Neutrophil (primary cell): ENCODE data around the gene RFC2.
A peak's percentile ranks its signal among the peaks of the same experiment; 100 is the strongest.

ENCODE experiments used
- H3K27ac ChIP-seq: fragments of 200-600 bp; sonication (generic); 2 replicates; pipeline ENCODE4 v1.5.1; 2016; ENCODE audit warnings: mild to moderate bottlenecking, moderate library complexity
- H3K27me3 ChIP-seq: fragments of 200-600 bp; sonication (generic); 2 replicates; pipeline ENCODE4 v1.6.0; 2016; ENCODE audit warnings: mild to moderate bottlenecking
- H3K36me3 ChIP-seq: fragments of 200-600 bp; sonication (generic); 2 replicates; pipeline ENCODE4 v1.5.1; 2017
- H3K4me1 ChIP-seq, 2 experiments: fragments of 200-600 bp in 1 of 2; sonication (generic) in 1 of 2; 1 replicate in 1 of 2; 2 replicates in 1 of 2; pipeline versions ENCODE4 v1.5.1 to v1.6.1; 2013 to 2016; ENCODE audit warnings: low read depth in 1 of 2, low read length in 1 of 2, mild to moderate bottlenecking in 1 of 2, moderate library complexity in 1 of 2; ENCODE audit not compliant: control insufficient read depth in 1 of 2, insufficient read depth in 1 of 2
- H3K4me3 ChIP-seq, 2 experiments: fragments of 200-600 bp in 1 of 2; sonication (generic) in 1 of 2; 1 replicate in 1 of 2; 2 replicates in 1 of 2; pipeline ENCODE4 v1.5.1; 2013 to 2016; ENCODE audit warnings: low read depth in 1 of 2, low read length in 1 of 2, mild to moderate bottlenecking in 1 of 2, moderate library complexity in 1 of 2
- H3K9me3 ChIP-seq: fragments of 200-600 bp; sonication (generic); 2 replicates; pipeline ENCODE4 v1.5.1; 2016
- CTCF ChIP-seq: fragments of 200-600 bp; sonication (generic); IDR thresholded peaks from 2 replicates; pipeline ENCODE4 v1.5.1; 2016; ENCODE audit warnings: antibody characterized with exemption

The RFC2 gene

GRCh38 chr7:74254129-74254857 is at the start of gene RFC2:
Gene RFC2, minus strand, starts transcription at chr7:74254399. Its CDS starts 16 bp downstream, at chr7:74254383.
- Histone ChIP-seq H3K27me3 (no peaks in the 10 kb centered on the region), H3K4me1 (peaks cover 25 to 26% of the 10 kb centered on the region in 2 experiments), H3K9me3 (no peaks in the 10 kb centered on the region), H3K27ac (peak within 1 kb of the TSS; percentile 91), H3K4me3 (peak within 1 kb of the TSS; percentile 86 to 95), H3K36me3 (peaks cover 21% of the 10 kb centered on the region)
- TF ChIP-seq CTCF, result peak; percentile 96

- no peak overlapping the region for H3K4me3 ChIP-seq
- H3K9me3 ChIP-seq, result no peaks in the 10 kb centered on the region
- H3K27me3 ChIP-seq, result peaks cover 26% of the 10 kb centered on the region
- H3K4me1 ChIP-seq, result no peaks in the 10 kb centered on the region
- H3K36me3 ChIP-seq, result no peaks in the 10 kb centered on the region
- TF ChIP-seq CTCF, result no peak
- H3K27ac ChIP-seq, result no peak overlapping the region
Observed at GRCh38 chr7:74302745-74303221, 48.6 kb upstream of the RFC2 start.

- no peak overlapping the region for H3K27ac ChIP-seq
- H3K4me3 ChIP-seq, result no peak overlapping the region
- no peaks in the 10 kb centered on the region for H3K9me3 ChIP-seq
- H3K36me3 ChIP-seq, result no peaks in the 10 kb centered on the region
- no peaks in the 10 kb centered on the region for H3K4me1 ChIP-seq
- H3K27me3 ChIP-seq, result peaks cover 8% of the 10 kb centered on the region
- no peak for TF ChIP-seq CTCF
Observed at GRCh38 chr7:74300926-74301325, 46.7 kb upstream of the RFC2 start.

- Histone ChIP-seq H3K4me3 (no peak overlapping the region), H3K27me3 (peaks cover 4% of the 10 kb centered on the region), H3K27ac (no peak overlapping the region), H3K9me3 (no peaks in the 10 kb centered on the region), H3K4me1 (no peaks in the 10 kb centered on the region), H3K36me3 (no peaks in the 10 kb centered on the region)
- no peak for TF ChIP-seq CTCF
Observed at GRCh38 chr7:74299401-74299800, 45.2 kb upstream of the RFC2 start.

GRCh38 chr7:74297516-74298233 is 43.5 kb upstream of the RFC2 start:
- no peak overlapping the region for H3K27ac ChIP-seq
- no peak overlapping the region for H3K4me3 ChIP-seq
- peaks cover 18% of the 10 kb centered on the region for H3K27me3 ChIP-seq
- H3K36me3 ChIP-seq, result no peaks in the 10 kb centered on the region
- TF ChIP-seq CTCF, result no peak
- H3K4me1 ChIP-seq, result no peaks in the 10 kb centered on the region
- H3K9me3 ChIP-seq, result no peaks in the 10 kb centered on the region
